Naive B cell (primary cell): ENCODE results near the gene MTNR1A. TPM values are rescaled to one million over a fixed set of nuclear protein-coding genes. Genes with fewer than 3 reads are reported as not detected.
"Not testable (repeated sequence)": the region's sequence is repeated elsewhere in the genome, so short reads cannot be mapped to it uniquely, and the experiment has no call there.

ENCODE experiments used
- ATAC-seq, 2 donors: fragments of 150-1000 bp; cut with Tn5 transposase; 2 replicates each; pipeline ENCODE4 v1.10.0; 2021; ENCODE audit warnings: low read depth in 2 of 2, mild to moderate bottlenecking in 2 of 2, moderate library complexity in 2 of 2
- DNase-seq: peaks from one replicate; pipeline ENCODE4 v3.0.0; 2022
- H3K27ac Mint-ChIP-seq, 6 donors: one replicate each; pipeline ENCODE4 v1.8.0; 2020 to 2022; ENCODE audit warnings: mild to moderate bottlenecking in 6 of 6, mixed read lengths in 6 of 6, moderate library complexity in 5 of 6, inconsistent platforms in 2 of 6
- H3K27me3 Mint-ChIP-seq, 3 donors: one replicate each; pipeline ENCODE4 v1.8.0; 2021 to 2022; ENCODE audit warnings: mixed read lengths in 3 of 3, mild to moderate bottlenecking in 1 of 3
- H3K36me3 Mint-ChIP-seq, 2 donors: one replicate each; pipeline ENCODE4 v1.8.0; 2020 to 2022; ENCODE audit warnings: mixed read lengths in 2 of 2, inconsistent platforms in 1 of 2, mild to moderate bottlenecking in 1 of 2
- H3K4me1 Mint-ChIP-seq, 3 donors: one replicate each; pipeline ENCODE4 v1.8.0; 2020 to 2022; ENCODE audit warnings: mixed read lengths in 3 of 3, inconsistent platforms in 1 of 3, mild to moderate bottlenecking in 1 of 3, moderate library complexity in 1 of 3
- H3K4me3 Mint-ChIP-seq, 8 donors: one replicate each; pipeline ENCODE4 v1.8.0; 2020 to 2022; ENCODE audit warnings: mild to moderate bottlenecking in 8 of 8, mixed read lengths in 8 of 8, moderate library complexity in 8 of 8, inconsistent platforms in 2 of 8
- H3K9me3 Mint-ChIP-seq, 7 donors: one replicate each; pipeline ENCODE4 v1.8.0; 2020 to 2022; ENCODE audit warnings: mixed read lengths in 7 of 7, mild to moderate bottlenecking in 5 of 7, inconsistent platforms in 2 of 7, moderate library complexity in 1 of 7
- polyA plus RNA-seq, 6 donors: library from polyadenylated mRNA; unstranded; fragments of 300-500 nt; fragmentation: Illumina TruSeq; gene quantifications; one replicate each; pipeline ENCODE4 v1.2.3, GENCODE V29; 2021; ENCODE audit warnings: low read depth in 6 of 6

Gene MTNR1A
- polyA plus RNA-seq, 6 donors from 2014 or later = not detected

GRCh38 chr4:186551849-186552248 lies 3.5 kb downstream of the MTNR1A start:
- H3K4me1 Mint-ChIP-seq = peaks cover 0 to 4% (median 0%) of the 10 kb centered on the region in 3 donors
- H3K36me3 Mint-ChIP-seq = peaks cover 0 to 8% of the 10 kb centered on the region in 2 donors
- peaks cover 7 to 20% (median 11%) of the 10 kb centered on the region in 3 donors for H3K27me3 Mint-ChIP-seq
- DNase-seq (no peak), ATAC-seq (no peak)
- no peak overlapping the region for H3K4me3 Mint-ChIP-seq
- no peak overlapping the region for H3K27ac Mint-ChIP-seq
- peaks cover 0 to 19% (median 7%) of the 10 kb centered on the region in 7 donors for H3K9me3 Mint-ChIP-seq

GRCh38 chr4:186545436-186545835 lies 9.9 kb downstream of the MTNR1A start:
- H3K27me3 Mint-ChIP-seq = peaks cover 0 to under 1% (median 0%) of the 10 kb centered on the region in 3 donors
- peaks cover 7 to 18% (median 11%) of the 10 kb centered on the region in 7 donors for H3K9me3 Mint-ChIP-seq
- DNase-seq = no peak
- peaks cover 0 to 8% of the 10 kb centered on the region in 2 donors for H3K36me3 Mint-ChIP-seq
- no peak for ATAC-seq
- H3K4me3 Mint-ChIP-seq = no peak overlapping the region
- H3K4me1 Mint-ChIP-seq = peaks cover 0 to 4% (median 0%) of the 10 kb centered on the region in 3 donors
- H3K27ac Mint-ChIP-seq = no peak overlapping the region

GRCh38 chr4:186543206-186543605 lies 12.2 kb downstream of the MTNR1A start:
- H3K27ac Mint-ChIP-seq = no peak overlapping the region
- peaks cover 0 to 8% of the 10 kb centered on the region in 2 donors for H3K36me3 Mint-ChIP-seq

GRCh38 chr4:186541801-186542200 lies 13.6 kb downstream of the MTNR1A start:
- no peak overlapping the region for H3K4me3 Mint-ChIP-seq
- DNase-seq (no peak), ATAC-seq (no peak)
- H3K27me3 Mint-ChIP-seq = no peaks in the 10 kb centered on the region
- no peaks in the 10 kb centered on the region for H3K4me1 Mint-ChIP-seq
- H3K36me3 Mint-ChIP-seq = no peaks in the 10 kb centered on the region
- H3K9me3 Mint-ChIP-seq = peaks cover 5 to 28% (median 14%) of the 10 kb centered on the region in 7 donors
- H3K27ac Mint-ChIP-seq = no peak overlapping the region

More at GRCh38 chr4:186543206-186543605, 12.2 kb downstream of the MTNR1A start:
- ATAC-seq (no peak), DNase-seq (no peak)
- peaks cover 7 to 24% (median 14%) of the 10 kb centered on the region in 7 donors for H3K9me3 Mint-ChIP-seq
- H3K4me1 Mint-ChIP-seq = peaks cover 0 to 4% (median 0%) of the 10 kb centered on the region in 3 donors
- H3K27me3 Mint-ChIP-seq = no peaks in the 10 kb centered on the region
- no peak overlapping the region for H3K4me3 Mint-ChIP-seq

GRCh38 chr4:186537843-186538521 lies 17.4 kb downstream of the MTNR1A start:
- no peak for DNase-seq
- H3K4me1 Mint-ChIP-seq = no peaks in the 10 kb centered on the region
- H3K27ac Mint-ChIP-seq = no peak overlapping the region
- ATAC-seq = no peak
- H3K9me3 Mint-ChIP-seq = peaks cover 5 to 29% (median 20%) of the 10 kb centered on the region in 7 donors
- H3K4me3 Mint-ChIP-seq = no peak overlapping the region
- H3K36me3 Mint-ChIP-seq = no peaks in the 10 kb centered on the region
- H3K27me3 Mint-ChIP-seq = no peaks in the 10 kb centered on the region

- no peak for DNase-seq
- no peak overlapping the region for H3K4me3 Mint-ChIP-seq
- peaks cover 4 to 28% (median 17%) of the 10 kb centered on the region in 7 donors for H3K9me3 Mint-ChIP-seq
- no peak overlapping the region for H3K27ac Mint-ChIP-seq
- H3K27me3 Mint-ChIP-seq = no peaks in the 10 kb centered on the region
- H3K4me1 Mint-ChIP-seq = no peaks in the 10 kb centered on the region
- H3K36me3 Mint-ChIP-seq = no peaks in the 10 kb centered on the region
- ATAC-seq = no peak
Measured at GRCh38 chr4:186536285-186536684, 19.1 kb downstream of the MTNR1A start.

GRCh38 chr4:186534056-186534455 lies 21.3 kb downstream of the MTNR1A start:
- ATAC-seq (no peak), DNase-seq (no peak)
- Mint-ChIP-seq H3K27me3 (no peaks in the 10 kb centered on the region), H3K4me1 (no peaks in the 10 kb centered on the region), H3K27ac (no peak overlapping the region), H3K36me3 (no peaks in the 10 kb centered on the region), H3K4me3 (no peak overlapping the region), H3K9me3 (peaks cover 4 to 18% (median 10%) of the 10 kb centered on the region in 7 donors)

- H3K27me3 Mint-ChIP-seq, H3K4me3 Mint-ChIP-seq, DNase-seq, H3K9me3 Mint-ChIP-seq, H3K27ac Mint-ChIP-seq, H3K36me3 Mint-ChIP-seq, ATAC-seq, H3K4me1 Mint-ChIP-seq: not testable (repeated sequence)
Measured at GRCh38 chr4:186523927-186524326, 31.4 kb downstream of the MTNR1A start.

- H3K27ac Mint-ChIP-seq = no peak overlapping the region
Measured at GRCh38 chr4:186516287-186516686, 39.1 kb downstream of the MTNR1A start.

GRCh38 chr4:186514271-186514950 lies 41.0 kb downstream of the MTNR1A start:
- Mint-ChIP-seq H3K27ac (peak overlapping the region in 1 of 6 donors; percentile 2), H3K27me3 (no peaks in the 10 kb centered on the region), H3K36me3 (no peaks in the 10 kb centered on the region), H3K4me3 (no peak overlapping the region), H3K4me1 (no peaks in the 10 kb centered on the region), H3K9me3 (peaks cover 5 to 25% (median 13%) of the 10 kb centered on the region in 7 donors)
- DNase-seq (no peak), ATAC-seq (no peak)

More at GRCh38 chr4:186516287-186516686, 39.1 kb downstream of the MTNR1A start:
- Mint-ChIP-seq H3K9me3 (peaks cover 3 to 21% (median 7%) of the 10 kb centered on the region in 7 donors), H3K36me3 (no peaks in the 10 kb centered on the region), H3K4me3 (no peak overlapping the region), H3K27me3 (no peaks in the 10 kb centered on the region), H3K4me1 (no peaks in the 10 kb centered on the region)
- no peak for ATAC-seq
- DNase-seq = no peak

GRCh38 chr4:186504771-186505170 lies 50.6 kb downstream of the MTNR1A start:
- not testable (repeated sequence) for H3K27me3 Mint-ChIP-seq, H3K27ac Mint-ChIP-seq
- peaks cover 0 to 25% (median 8%) of the 10 kb centered on the region in 7 donors for H3K9me3 Mint-ChIP-seq

GRCh38 chr4:186502231-186502630 lies 53.1 kb downstream of the MTNR1A start:
- Mint-ChIP-seq H3K36me3 (no peaks in the 10 kb centered on the region), H3K4me1 (no peaks in the 10 kb centered on the region), H3K4me3 (no peak overlapping the region), H3K9me3 (peaks cover 0 to 24% (median 7%) of the 10 kb centered on the region in 7 donors), H3K27me3 (no peaks in the 10 kb centered on the region), H3K27ac (no peak overlapping the region)
- DNase-seq (no peak), ATAC-seq (no peak)

More at GRCh38 chr4:186504771-186505170, 50.6 kb downstream of the MTNR1A start:
- not testable (repeated sequence) for H3K4me3 Mint-ChIP-seq, ATAC-seq, H3K36me3 Mint-ChIP-seq, DNase-seq, H3K4me1 Mint-ChIP-seq

- H3K4me3 Mint-ChIP-seq = no peak overlapping the region
- no peak overlapping the region for H3K27ac Mint-ChIP-seq
- H3K4me1 Mint-ChIP-seq = no peaks in the 10 kb centered on the region
- no peaks in the 10 kb centered on the region for H3K36me3 Mint-ChIP-seq
- ATAC-seq (no peak), DNase-seq (no peak)
- peaks cover 2 to 21% (median 11%) of the 10 kb centered on the region in 7 donors for H3K9me3 Mint-ChIP-seq
- H3K27me3 Mint-ChIP-seq = no peaks in the 10 kb centered on the region
Measured at GRCh38 chr4:186501554-186501953, 53.8 kb downstream of the MTNR1A start.
